Measurements from ENCODE around the gene CDC45.

CDC45 gene

DNA sequence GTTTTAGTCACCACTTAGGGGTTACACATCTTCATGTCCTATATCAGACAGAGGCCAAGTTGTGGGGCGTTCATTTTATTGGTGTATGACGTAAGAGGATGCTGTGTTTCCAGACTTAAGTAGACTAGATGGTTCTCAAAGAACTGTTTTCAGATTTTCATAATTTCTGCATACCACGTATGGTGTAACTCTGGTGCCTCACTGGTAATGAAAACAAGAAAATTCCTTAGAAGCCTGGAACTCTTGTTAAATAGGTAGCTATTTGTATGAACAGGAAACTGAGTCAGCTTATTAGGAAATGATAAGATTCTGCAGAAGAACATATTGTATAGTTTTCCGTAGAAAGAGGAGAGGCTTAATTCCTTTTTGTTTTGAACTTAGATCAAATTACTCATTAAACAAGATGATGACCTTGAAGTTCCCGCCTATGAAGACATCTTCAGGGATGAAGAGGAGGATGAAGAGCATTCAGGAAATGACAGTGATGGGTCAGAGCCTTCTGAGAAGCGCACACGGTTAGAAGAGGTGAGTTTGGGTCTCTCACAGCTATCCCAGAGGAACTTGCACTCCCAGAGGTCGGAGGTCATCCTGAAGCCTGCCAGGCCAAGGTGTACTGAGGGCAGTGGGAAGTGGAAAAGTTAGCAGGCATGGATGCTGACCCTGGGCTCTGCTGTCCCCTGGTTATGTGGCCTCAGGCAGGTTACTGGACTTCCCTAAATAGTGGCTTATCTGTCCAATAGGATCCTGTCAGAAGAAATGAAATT is 3.9 kb downstream of the CDC45 start:
- no peak for DNase-seq (ENCODE audit: extremely low read depth, low read depth)

DNA sequence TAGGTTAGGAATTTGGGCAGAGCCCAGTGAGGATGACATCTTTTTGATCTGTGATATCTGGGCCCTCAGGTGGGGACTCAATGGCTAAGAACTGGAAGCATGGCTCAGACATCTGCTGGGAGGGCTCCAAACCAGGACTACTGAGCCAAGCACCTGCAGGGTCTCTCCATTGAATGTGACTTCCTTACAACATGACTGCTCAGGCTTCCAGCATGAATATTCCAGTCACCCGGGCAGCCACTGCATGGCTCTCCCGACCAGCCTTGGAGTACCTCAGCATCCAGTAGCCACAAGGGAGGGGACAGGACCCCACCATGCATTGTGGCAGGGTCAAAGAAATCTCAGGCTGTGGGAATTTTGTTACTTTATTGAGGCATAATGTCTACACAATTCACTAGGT is 8.6 kb downstream of the CDC45 start:
- DNase-seq (ENCODE audit: extremely low read depth, low read depth), result no peak
- TF ChIP-seq, protein P1, sequence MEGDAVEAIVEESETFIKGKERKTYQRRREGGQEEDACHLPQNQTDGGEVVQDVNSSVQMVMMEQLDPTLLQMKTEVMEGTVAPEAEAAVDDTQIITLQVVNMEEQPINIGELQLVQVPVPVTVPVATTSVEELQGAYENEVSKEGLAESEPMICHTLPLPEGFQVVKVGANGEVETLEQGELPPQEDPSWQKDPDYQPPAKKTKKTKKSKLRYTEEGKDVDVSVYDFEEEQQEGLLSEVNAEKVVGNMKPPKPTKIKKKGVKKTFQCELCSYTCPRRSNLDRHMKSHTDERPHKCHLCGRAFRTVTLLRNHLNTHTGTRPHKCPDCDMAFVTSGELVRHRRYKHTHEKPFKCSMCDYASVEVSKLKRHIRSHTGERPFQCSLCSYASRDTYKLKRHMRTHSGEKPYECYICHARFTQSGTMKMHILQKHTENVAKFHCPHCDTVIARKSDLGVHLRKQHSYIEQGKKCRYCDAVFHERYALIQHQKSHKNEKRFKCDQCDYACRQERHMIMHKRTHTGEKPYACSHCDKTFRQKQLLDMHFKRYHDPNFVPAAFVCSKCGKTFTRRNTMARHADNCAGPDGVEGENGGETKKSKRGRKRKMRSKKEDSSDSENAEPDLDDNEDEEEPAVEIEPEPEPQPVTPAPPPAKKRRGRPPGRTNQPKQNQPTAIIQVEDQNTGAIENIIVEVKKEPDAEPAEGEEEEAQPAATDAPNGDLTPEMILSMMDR (IDR thresholded peaks at IDR 0.05; ENCODE audit: low read depth, low read length), result no peak

More for the DNA sequence above, 3.9 kb downstream of the CDC45 start:
- TF ChIP-seq, protein P1 (IDR thresholded peaks at IDR 0.05; ENCODE audit: low read depth, low read length), result no peak

GRCh38 chr22:19488884-19489843 is 9.4 kb downstream of the CDC45 start:
- TF ChIP-seq, protein P1 (IDR thresholded peaks at IDR 0.05; ENCODE audit: low read depth, low read length), result peak; percentile 24
- DNase-seq (ENCODE audit: extremely low read depth, low read depth), result no peak

DNA sequence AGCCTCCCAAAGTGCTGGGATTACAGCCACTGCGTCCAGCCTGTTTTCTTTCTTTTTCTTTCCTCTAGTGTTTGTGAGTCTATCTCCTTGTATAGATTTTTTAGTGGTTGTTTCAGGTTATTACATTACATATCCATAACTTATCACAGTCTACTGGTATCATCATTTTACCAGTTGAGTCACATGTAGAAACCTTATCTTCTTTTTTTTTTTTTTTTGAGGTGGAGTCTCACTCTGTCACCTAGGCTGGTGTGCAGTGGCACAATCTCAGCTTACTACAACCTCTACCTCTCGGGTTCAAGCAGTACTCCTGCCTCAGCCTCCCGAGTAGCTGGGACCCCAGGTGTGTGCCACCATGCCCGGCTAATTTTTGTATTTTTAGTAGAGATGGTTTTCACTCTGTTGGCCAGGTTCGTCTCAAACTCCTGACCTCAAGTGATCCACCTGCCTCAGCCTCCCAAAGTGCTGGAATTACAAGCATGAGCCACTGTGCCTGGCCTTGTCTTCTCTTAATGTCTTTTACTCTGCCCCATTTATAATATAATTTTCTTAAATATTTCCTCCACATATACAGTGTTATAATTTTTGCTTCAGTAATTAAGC is 11.0 kb downstream of the CDC45 start:
- TF ChIP-seq, protein P1 (IDR thresholded peaks at IDR 0.05; ENCODE audit: low read depth, low read length), result no peak
- no peak for DNase-seq (ENCODE audit: extremely low read depth, low read depth)

DNA sequence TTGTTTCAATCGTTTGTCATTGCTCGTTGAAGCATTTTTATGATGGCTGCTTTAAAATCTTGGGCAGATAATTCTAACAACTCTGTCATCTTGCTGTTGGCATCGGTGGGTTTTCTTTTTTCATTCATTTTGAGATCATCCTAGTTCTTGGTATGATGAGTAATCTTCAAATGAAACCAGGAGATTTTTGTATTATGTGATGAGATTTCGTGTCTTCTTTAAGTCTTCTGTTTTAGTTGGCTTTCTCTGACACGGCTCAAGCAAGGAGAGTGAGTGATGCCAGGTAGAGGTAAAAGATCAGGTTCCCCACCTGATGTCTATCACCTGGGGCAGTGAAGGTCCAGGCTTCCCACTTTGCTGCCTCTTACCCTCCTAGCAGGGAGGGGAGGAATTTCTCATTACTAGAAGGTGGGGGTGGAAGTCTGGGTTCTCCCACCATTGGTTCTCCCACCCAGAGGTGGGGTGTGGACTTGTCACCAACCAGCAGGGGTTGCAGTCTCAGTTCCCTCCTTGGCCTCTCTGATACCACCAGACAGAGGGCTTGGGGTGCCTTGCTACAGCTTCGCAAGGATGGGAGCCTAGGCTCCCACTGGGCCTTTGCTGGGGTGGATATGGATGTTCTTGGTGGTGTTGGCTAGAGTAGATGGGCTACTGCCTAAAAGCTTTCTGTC is 12.9 kb downstream of the CDC45 start:
- DNase-seq (ENCODE audit: extremely low read depth, low read depth), result no peak
- TF ChIP-seq, protein P1 (IDR thresholded peaks at IDR 0.05; ENCODE audit: low read depth, low read length), result no peak

- TF ChIP-seq, protein P1 (IDR thresholded peaks at IDR 0.05; ENCODE audit: low read depth, low read length), result no peak
- no peak for DNase-seq (ENCODE audit: extremely low read depth, low read depth)
Observed at GRCh38 chr22:19494001-19494560, 14.4 kb downstream of the CDC45 start.

Data from AG09319 (cell line).